HT-29 (cell line): ENCODE measurements around the gene UBE2B. TPM values are rescaled to one million over a fixed set of nuclear protein-coding genes. Genes with fewer than 3 reads are reported as not detected.
"Not testable (repeated sequence)": the region's sequence is repeated elsewhere in the genome, so short reads cannot be mapped to it uniquely, and the experiment has no call there.

Experiments
- DNase-seq: peaks from one replicate; pipeline ENCODE4 v3.0.0-alpha.2; 2015; ENCODE audit warnings: low spot score
- total RNA-seq: library from RNA; depleted of rRNA; stranded (reverse); fragments of >200 nt; shearing (Covaris generic); gene quantifications from 2 replicates; pipeline ENCODE4 v1.2.3, GENCODE V29; 2014

The UBE2B gene
- total RNA-seq, 1 experiment from 2014 or later, result 42.0 TPM

- DNase-seq, result no peak
Observed at GRCh38 chr5:134398609-134399155, 27.3 kb downstream of the UBE2B start.

- no peak for DNase-seq
Observed at GRCh38 chr5:134403951-134404350, 32.6 kb downstream of the UBE2B start.

- no peak for DNase-seq
Observed at GRCh38 chr5:134406390-134406789, 35.0 kb downstream of the UBE2B start.

- no peak for DNase-seq
Observed at GRCh38 chr5:134409321-134409720, 38.0 kb downstream of the UBE2B start.

GRCh38 chr5:134410822-134411221 is 39.5 kb downstream of the UBE2B start:
- DNase-seq, result no peak

GRCh38 chr5:134411228-134411545 is 39.8 kb downstream of the UBE2B start:
- no peak for DNase-seq

- DNase-seq, result peak; percentile 90
Observed at GRCh38 chr5:134411546-134412266, 40.3 kb downstream of the UBE2B start, which contains the start of gene CDKN2AIPNL. CDKN2AIPNL (minus strand) TSS chr5:134411881; CDS start chr5:134411854, 27 bp downstream.

- no peak for DNase-seq
Observed at GRCh38 chr5:134413046-134413445, 41.7 kb downstream of the UBE2B start.

- no peak for DNase-seq
Observed at GRCh38 chr5:134417707-134418106, 46.3 kb downstream of the UBE2B start.

- no peak for DNase-seq
Observed at GRCh38 chr5:134418958-134419357, 47.6 kb downstream of the UBE2B start.

- peak; percentile 18 for DNase-seq
Observed at GRCh38 chr5:134420343-134420742, 49.0 kb downstream of the UBE2B start.

- DNase-seq, result not testable (repeated sequence)
Observed at GRCh38 chr5:134421038-134421437, 49.7 kb downstream of the UBE2B start.

GRCh38 chr5:134422791-134423365 is 51.5 kb downstream of the UBE2B start:
- no peak for DNase-seq

- no peak for DNase-seq
Observed at GRCh38 chr5:134423376-134423775, 52.0 kb downstream of the UBE2B start.

- no peak for DNase-seq
Observed at GRCh38 chr5:134426361-134426760, 55.0 kb downstream of the UBE2B start.

- DNase-seq, result no peak
Observed at GRCh38 chr5:134427540-134428041, 56.2 kb downstream of the UBE2B start.

- DNase-seq, result no peak
Observed at GRCh38 chr5:134430001-134430569, 58.7 kb downstream of the UBE2B start.

- DNase-seq, result no peak
Observed at GRCh38 chr5:134432174-134432573, 60.8 kb downstream of the UBE2B start.

- DNase-seq, result no peak
Observed at GRCh38 chr5:134432677-134433359, 61.4 kb downstream of the UBE2B start.

GRCh38 chr5:134435560-134435959 is 64.2 kb downstream of the UBE2B start:
- no peak for DNase-seq

- DNase-seq, result peak; percentile 94
Observed at GRCh38 chr5:134436523-134437339, 65.4 kb downstream of the UBE2B start.
